ENCODE data around the gene FBXL20.
"Not testable (repeated sequence)": the region's sequence is repeated elsewhere in the genome, so short reads cannot be mapped to it uniquely, and the experiment has no call there.

The FBXL20 gene, protein sequence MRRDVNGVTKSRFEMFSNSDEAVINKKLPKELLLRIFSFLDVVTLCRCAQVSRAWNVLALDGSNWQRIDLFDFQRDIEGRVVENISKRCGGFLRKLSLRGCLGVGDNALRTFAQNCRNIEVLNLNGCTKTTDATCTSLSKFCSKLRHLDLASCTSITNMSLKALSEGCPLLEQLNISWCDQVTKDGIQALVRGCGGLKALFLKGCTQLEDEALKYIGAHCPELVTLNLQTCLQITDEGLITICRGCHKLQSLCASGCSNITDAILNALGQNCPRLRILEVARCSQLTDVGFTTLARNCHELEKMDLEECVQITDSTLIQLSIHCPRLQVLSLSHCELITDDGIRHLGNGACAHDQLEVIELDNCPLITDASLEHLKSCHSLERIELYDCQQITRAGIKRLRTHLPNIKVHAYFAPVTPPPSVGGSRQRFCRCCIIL

DNA sequence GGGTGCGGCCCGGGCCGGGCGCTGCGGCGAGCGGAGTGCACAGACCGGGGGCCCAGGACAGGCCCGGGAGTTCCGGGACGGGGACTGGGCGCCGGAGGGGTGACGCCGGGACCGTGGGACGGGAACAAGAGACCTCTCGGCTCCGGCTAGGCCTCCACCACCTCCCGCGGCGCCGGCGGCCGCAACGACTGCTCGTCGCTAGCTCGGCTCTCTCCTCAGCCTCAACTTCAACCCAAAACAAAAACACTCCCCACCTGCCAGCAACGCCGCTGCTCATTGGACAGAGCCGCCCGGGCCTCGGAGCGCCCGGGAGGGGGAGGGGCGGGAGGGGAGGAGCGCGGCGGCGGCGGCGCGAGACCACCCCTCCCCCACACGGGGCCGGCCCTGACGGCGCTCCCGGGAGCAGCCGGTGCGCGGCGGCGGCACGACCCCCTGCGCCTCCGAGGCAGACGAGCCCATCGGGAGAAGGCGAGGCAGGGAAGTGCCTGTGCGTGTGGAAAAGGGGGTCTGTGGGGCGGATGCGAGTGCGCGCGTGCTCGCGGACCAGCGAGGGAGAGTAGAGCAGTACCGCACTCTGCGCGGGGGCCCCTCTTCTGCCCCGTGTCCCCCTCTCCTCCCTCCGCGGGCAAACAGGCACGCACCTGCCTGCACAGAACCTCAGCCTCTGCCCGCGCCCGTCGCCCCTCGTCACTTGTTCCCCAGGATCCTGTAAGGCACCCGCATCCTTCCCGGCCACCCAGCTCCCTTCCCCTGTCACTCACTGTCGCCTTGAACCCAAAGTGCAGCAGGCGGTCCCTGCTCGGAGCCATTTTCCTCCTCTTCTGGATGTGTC is at the start of gene FBXL20:
FBXL20 (minus strand) TSS at position 215 of the 832 bp plus-strand sequence. CDS start 224 bp downstream, outside the sequence.
- TF ChIP-seq, protein P1, sequence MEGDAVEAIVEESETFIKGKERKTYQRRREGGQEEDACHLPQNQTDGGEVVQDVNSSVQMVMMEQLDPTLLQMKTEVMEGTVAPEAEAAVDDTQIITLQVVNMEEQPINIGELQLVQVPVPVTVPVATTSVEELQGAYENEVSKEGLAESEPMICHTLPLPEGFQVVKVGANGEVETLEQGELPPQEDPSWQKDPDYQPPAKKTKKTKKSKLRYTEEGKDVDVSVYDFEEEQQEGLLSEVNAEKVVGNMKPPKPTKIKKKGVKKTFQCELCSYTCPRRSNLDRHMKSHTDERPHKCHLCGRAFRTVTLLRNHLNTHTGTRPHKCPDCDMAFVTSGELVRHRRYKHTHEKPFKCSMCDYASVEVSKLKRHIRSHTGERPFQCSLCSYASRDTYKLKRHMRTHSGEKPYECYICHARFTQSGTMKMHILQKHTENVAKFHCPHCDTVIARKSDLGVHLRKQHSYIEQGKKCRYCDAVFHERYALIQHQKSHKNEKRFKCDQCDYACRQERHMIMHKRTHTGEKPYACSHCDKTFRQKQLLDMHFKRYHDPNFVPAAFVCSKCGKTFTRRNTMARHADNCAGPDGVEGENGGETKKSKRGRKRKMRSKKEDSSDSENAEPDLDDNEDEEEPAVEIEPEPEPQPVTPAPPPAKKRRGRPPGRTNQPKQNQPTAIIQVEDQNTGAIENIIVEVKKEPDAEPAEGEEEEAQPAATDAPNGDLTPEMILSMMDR (IDR thresholded peaks at IDR 0.05; ENCODE audit: extremely low read depth, insufficient read depth, missing control alignments): no peak
- DNase-seq (ENCODE audit: low spot score): peak; percentile 98
- in situ Hi-C loops (cut with MboI; ENCODE audit: low pct_unique_long_range_greater_than_20kb, low sequenced_read_pairs, unreplicated experiment): no loop called here

DNA sequence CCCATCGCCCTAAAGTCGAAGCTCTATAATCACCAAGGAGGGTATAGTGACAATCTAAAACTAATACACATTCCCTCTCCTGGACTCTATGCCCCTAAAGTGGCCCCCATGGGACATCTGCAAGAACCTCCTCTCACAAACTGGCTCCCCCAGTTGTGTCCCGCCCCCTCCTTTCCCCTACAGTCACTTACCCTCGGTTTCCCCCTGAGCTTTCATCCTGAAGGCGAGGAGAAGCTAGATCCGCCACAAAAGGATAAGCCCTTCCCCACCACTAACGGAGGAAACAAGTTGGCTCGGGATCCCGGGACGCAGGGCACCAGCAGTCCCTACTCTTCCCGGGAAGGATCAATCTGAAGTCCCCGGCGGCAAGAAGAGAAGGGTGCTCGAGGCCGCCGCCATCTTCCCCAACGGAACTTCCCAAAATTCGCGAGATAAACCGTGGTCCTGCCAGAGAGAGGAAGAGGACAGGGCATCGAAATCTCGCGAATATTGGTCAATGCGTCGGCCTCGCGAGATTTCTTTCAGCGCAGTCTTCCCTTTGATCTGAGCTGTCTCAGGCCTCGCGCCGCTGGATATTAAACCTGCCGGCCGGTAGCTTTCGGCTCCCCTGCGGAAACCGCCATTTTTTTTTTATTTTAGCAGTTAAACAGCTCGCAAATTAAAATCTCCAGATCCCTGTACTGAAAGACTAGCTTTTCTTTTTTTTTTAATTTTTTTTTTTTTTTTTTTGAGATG is 49.6 kb upstream of the FBXL20 start, which contains the start of gene MED1:
MED1 (minus strand) TSS at position 417 of the 735 bp plus-strand sequence; CDS start at position 216, 201 bp downstream.
- TF ChIP-seq, protein P1 (IDR thresholded peaks at IDR 0.05; ENCODE audit: extremely low read depth, insufficient read depth, missing control alignments): no peak
- in situ Hi-C loops (cut with MboI; ENCODE audit: low pct_unique_long_range_greater_than_20kb, low sequenced_read_pairs, unreplicated experiment): no loop called here
- peak; percentile 95 for DNase-seq (ENCODE audit: low spot score)

GRCh38 chr17:39450051-39450450 is 48.6 kb upstream of the FBXL20 start:
- TF ChIP-seq, protein P1 (IDR thresholded peaks at IDR 0.05; ENCODE audit: extremely low read depth, insufficient read depth, missing control alignments): no peak
- no peak for DNase-seq (ENCODE audit: low spot score)
- in situ Hi-C loops (cut with MboI; ENCODE audit: low pct_unique_long_range_greater_than_20kb, low sequenced_read_pairs, unreplicated experiment): no loop called here

DNA sequence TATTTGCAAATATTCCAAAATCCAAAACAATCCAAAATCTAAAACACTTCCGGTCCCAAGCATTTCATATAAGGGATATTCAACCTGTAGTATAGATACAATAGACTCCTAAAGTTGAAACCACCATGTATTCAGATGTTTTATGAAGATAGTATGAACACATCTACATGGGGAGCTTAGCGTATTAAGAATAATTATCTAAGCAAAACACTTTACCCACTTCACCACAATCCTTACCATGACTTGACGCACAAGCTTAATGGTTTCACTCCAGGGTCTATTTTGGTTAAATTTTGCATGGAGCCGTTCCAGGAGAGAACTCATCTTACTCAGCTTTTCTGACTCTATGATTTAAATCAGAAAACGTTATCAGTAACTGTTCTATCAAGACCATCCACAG is 46.1 kb upstream of the FBXL20 start:
- in situ Hi-C loops (cut with MboI; ENCODE audit: low pct_unique_long_range_greater_than_20kb, low sequenced_read_pairs, unreplicated experiment): no loop called here

GRCh38 chr17:39443326-39443725 is 41.9 kb upstream of the FBXL20 start:
- TF ChIP-seq, protein P1 (IDR thresholded peaks at IDR 0.05; ENCODE audit: extremely low read depth, insufficient read depth, missing control alignments): no peak
- in situ Hi-C loops (cut with MboI; ENCODE audit: low pct_unique_long_range_greater_than_20kb, low sequenced_read_pairs, unreplicated experiment): no loop called here
- no peak for DNase-seq (ENCODE audit: low spot score)

More for the DNA sequence above, 46.1 kb upstream of the FBXL20 start:
- TF ChIP-seq, protein P1 (IDR thresholded peaks at IDR 0.05; ENCODE audit: extremely low read depth, insufficient read depth, missing control alignments): no peak
- no peak for DNase-seq (ENCODE audit: low spot score)

DNA sequence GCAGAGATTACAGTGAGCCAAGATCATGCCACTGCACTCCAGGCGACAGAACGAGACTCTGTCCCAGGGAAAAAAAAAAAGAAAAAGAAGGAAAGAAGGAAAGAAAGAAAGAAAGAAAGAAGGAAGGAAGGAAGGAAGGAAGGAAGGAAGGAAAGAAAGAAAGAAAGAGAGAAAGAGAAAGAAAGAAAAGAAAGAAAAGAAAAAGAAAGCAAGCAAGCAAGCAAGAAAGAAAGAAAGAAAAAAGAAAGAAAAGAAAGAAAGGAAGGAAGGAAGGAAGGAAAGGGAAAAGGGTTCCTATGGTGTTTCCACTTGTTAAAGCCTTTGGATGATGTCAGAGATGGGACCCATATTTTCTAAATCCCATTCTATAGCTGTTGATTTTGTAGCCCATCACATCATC is 38.4 kb upstream of the FBXL20 start:
- in situ Hi-C loops (cut with MboI; ENCODE audit: low pct_unique_long_range_greater_than_20kb, low sequenced_read_pairs, unreplicated experiment); DNase-seq (ENCODE audit: low spot score): not testable (repeated sequence)
